H1 (cell line): ENCODE results near the gene CDKL5. TPM values are rescaled to one million over a fixed set of nuclear protein-coding genes. Genes with fewer than 3 reads are reported as not detected.

Experiments used
- CBX8 ChIP-seq: fragments of 300-800, 300-1000 bp; sonication (generic); IDR thresholded peaks from 2 replicates; pipeline ENCODE4 v1.7.1; 2016; ENCODE audit warnings: low read depth, low read length, borderline replicate concordance
- CTBP2 ChIP-seq: IDR thresholded peaks from 2 replicates; pipeline ENCODE4 v1.7.0; 2011; ENCODE audit warnings: borderline replicate concordance, mild to moderate bottlenecking, moderate library complexity, mixed read lengths, low read length; ENCODE audit not compliant: insufficient read depth, insufficient read length
- EGR1 ChIP-seq: IDR thresholded peaks from 2 replicates; pipeline ENCODE4 v1.6.1; 2011; ENCODE audit warnings: low read depth, low read length, borderline replicate concordance
- KDM1A ChIP-seq: fragments of 200-600, 300-600 bp; sonication (generic); IDR thresholded peaks from 2 replicates; pipeline ENCODE4 v1.7.1; 2016; ENCODE audit warnings: mild to moderate bottlenecking, low read length, borderline replicate concordance
- POLR2A ChIP-seq, 2 experiments: IDR thresholded peaks; 1 replicate in 1 of 2; 2 replicates in 1 of 2; pipeline ENCODE4 v1.6.1; 2011; ENCODE audit warnings: low read depth in 2 of 2, low read length in 2 of 2, mild to moderate bottlenecking in 2 of 2; ENCODE audit errors: control extremely low read depth in 1 of 2
- RBBP5 ChIP-seq: IDR thresholded peaks from 2 replicates; pipeline ENCODE4 v1.7.1; 2012; ENCODE audit warnings: low read depth, mild to moderate bottlenecking, inconsistent platforms, low read length, moderate library complexity, borderline replicate concordance
- TBP ChIP-seq: IDR thresholded peaks from 2 replicates; pipeline ENCODE4 v1.6.1; 2011; ENCODE audit warnings: low read depth, low read length, improper control_type of control experiment
- polyA plus RNA-seq, 7 experiments: library from polyadenylated mRNA; depleted of rRNA in 3 of 7; stranded (reverse) in 5 of 7; unstranded in 2 of 7; fragments of >200 nt in 5 of 7; fragments of 200-250 nt in 2 of 7; gene quantifications; 1 replicate in 5 of 7; 2 replicates in 1 of 7; 4 replicates in 1 of 7; pipeline versions ENCODE4 v1.2.1 to v1.2.3, GENCODE V29; 2011 to 2013; ENCODE audit warnings: missing spikeins in 2 of 7, mixed read lengths in 2 of 7
- total RNA-seq: library from RNA; stranded (reverse); fragmentation: NEBNext Ultra II Directional; extraction: Animal tissue kit (Norgen Biotek cat#: 25700); gene quantifications from 2 replicates; pipeline ENCODE4 v1.2.1, GENCODE V29; 2021
- TF ChIP-seq, protein P1 (sequence below): IDR thresholded peaks from 2 replicates; pipeline ENCODE4 v1.6.1; 2011; ENCODE audit warnings: low read length, improper control_type of control experiment

CDKL5 gene
- total and polyA plus RNA-seq, 2 of the 8 experiments (the other 6 are each of a cell fraction or from before 2014, with no cell fraction given), result 5.5 to 15.6 TPM

- TF ChIP-seq EGR1 (no peak), POLR2A (IDR thresholded peaks at IDR 0.05; ENCODE audit: control extremely low read depth in 1 of 2, low read depth in 2 of 2, low read length in 2 of 2) (peak in 1 of 2 experiments; percentile 53; a peak in 1 of 3 replicates), TBP (peak; percentile 52; the same call in 1 of the 2 replicates), CTBP2 (no peak), KDM1A (no peak), CBX8 (no peak), RBBP5 (0 out of 2 replicates have a peak, but pooled peaks have one; percentile 29)
- TF ChIP-seq, protein P1, sequence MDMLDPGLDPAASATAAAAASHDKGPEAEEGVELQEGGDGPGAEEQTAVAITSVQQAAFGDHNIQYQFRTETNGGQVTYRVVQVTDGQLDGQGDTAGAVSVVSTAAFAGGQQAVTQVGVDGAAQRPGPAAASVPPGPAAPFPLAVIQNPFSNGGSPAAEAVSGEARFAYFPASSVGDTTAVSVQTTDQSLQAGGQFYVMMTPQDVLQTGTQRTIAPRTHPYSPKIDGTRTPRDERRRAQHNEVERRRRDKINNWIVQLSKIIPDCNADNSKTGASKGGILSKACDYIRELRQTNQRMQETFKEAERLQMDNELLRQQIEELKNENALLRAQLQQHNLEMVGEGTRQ, result no peak
These were observed at the start of gene CDKL5 (continued) for GRCh38 chrX:18425199-18426003.
